IMR-90 (cell line): ENCODE data around the gene EDA. TPM values are rescaled to one million over a fixed set of nuclear protein-coding genes. Genes with fewer than 3 reads are reported as not detected.

Source experiments
- ATAC-seq: fragments of 200-7000 bp; cut with Tn5 transposase; 2 replicates; pipeline ENCODE4 v1.9.1; 2020; ENCODE audit warnings: low read depth, mild to moderate bottlenecking, moderate library complexity
- BruUV-seq: library from RNA; stranded (reverse); fragments of 400-500 nt; replicated peaks from 2 replicates; lab custom pipeline; 2021; lab: Mats Ljungman, UMichigan
- CTCF ChIA-PET: fragments of 300-600 bp; formaldehyde crosslinking; extraction: SDS; loops from one replicate; lab custom pipeline; 2021; ENCODE audit warnings: antibody characterized with exemption; lab: Yijun Ruan, JAX
- POLR2A ChIA-PET: fragments of 300-600 bp; sonication (Branson Sonifier 250); formaldehyde crosslinking; loops from one replicate; lab custom pipeline; 2022; ENCODE audit warnings: antibody characterized with exemption; ENCODE audit not compliant: unreplicated experiment; lab: Charles Lee
- DNase-seq: peaks from one replicate; pipeline ENCODE4 v3.0.0; 2013
- H2AFZ ChIP-seq: replicated peaks from 2 replicates; pipeline ENCODE3; 2013; ENCODE audit warnings: low read length, mild to moderate bottlenecking; ENCODE audit not compliant: poor library complexity
- H2AK5ac ChIP-seq: 2 replicates; pipeline ENCODE4 v1.6.1; 2013; ENCODE audit warnings: low read depth, low read length, inconsistent platforms
- H2AK9ac ChIP-seq: replicated peaks from 2 replicates; pipeline ENCODE3; 2013; ENCODE audit warnings: mild to moderate bottlenecking, low read depth, low read length, moderate library complexity; ENCODE audit not compliant: poor library complexity
- H2BK120ac ChIP-seq: 2 replicates; pipeline ENCODE4 v1.6.1; 2013; ENCODE audit warnings: low read depth, low read length, inconsistent platforms
- H2BK15ac ChIP-seq: 3 replicates; pipeline ENCODE4 v1.6.1; 2013; ENCODE audit warnings: low read depth, low read length, inconsistent platforms
- H2BK20ac ChIP-seq: 2 replicates; pipeline ENCODE4 v1.6.1; 2013; ENCODE audit warnings: low read depth, mild to moderate bottlenecking, inconsistent platforms, low read length, moderate library complexity
- H2BK5ac ChIP-seq: 2 replicates; pipeline ENCODE4 v1.6.1; 2013; ENCODE audit warnings: mild to moderate bottlenecking, low read depth, low read length, inconsistent platforms; ENCODE audit not compliant: poor library complexity, severe bottlenecking
- H3K14ac ChIP-seq: replicated peaks from 2 replicates; pipeline ENCODE4 v1.6.1; 2013; ENCODE audit warnings: low read depth, low read length, inconsistent platforms
- H3K18ac ChIP-seq: 2 replicates; pipeline ENCODE4 v1.6.1; 2013; ENCODE audit warnings: low read depth, low read length, control low read depth
- H3K23ac ChIP-seq: 2 replicates; pipeline ENCODE4 v1.6.1; 2013; ENCODE audit warnings: low read depth, low read length, inconsistent platforms
- H3K27ac ChIP-seq: 2 replicates; pipeline ENCODE4 v1.5.1; 2013; ENCODE audit warnings: mild to moderate bottlenecking, control low read depth, low read length; ENCODE audit not compliant: insufficient read depth
- H3K27me3 ChIP-seq: 2 replicates; pipeline ENCODE4 v1.6.1; 2013; ENCODE audit warnings: low read length; ENCODE audit not compliant: control insufficient read depth, insufficient read depth
- H3K36me3 ChIP-seq: 2 replicates; pipeline ENCODE4 v1.6.1; 2013; ENCODE audit warnings: low read length, mixed read lengths; ENCODE audit not compliant: control insufficient read depth, insufficient read depth
- H3K4ac ChIP-seq: 2 replicates; pipeline ENCODE4 v1.6.1; 2013; ENCODE audit warnings: low read depth, low read length, inconsistent platforms
- H3K4me1 ChIP-seq: 2 replicates; pipeline ENCODE4 v1.6.1; 2013; ENCODE audit warnings: low read length, mixed read lengths; ENCODE audit not compliant: control insufficient read depth, insufficient read depth
- H3K4me2 ChIP-seq: 2 replicates; pipeline ENCODE4 v1.6.1; 2013; ENCODE audit warnings: low read depth, mild to moderate bottlenecking, control low read depth, low read length, moderate library complexity
- H3K4me3 ChIP-seq: 2 replicates; pipeline ENCODE4 v1.5.1; 2013; ENCODE audit warnings: low read depth, mild to moderate bottlenecking, control low read depth, low read length, moderate library complexity; ENCODE audit not compliant: insufficient read depth
- H3K56ac ChIP-seq: 2 replicates; pipeline ENCODE4 v1.6.1; 2013; ENCODE audit warnings: low read length, inconsistent platforms; ENCODE audit not compliant: insufficient read depth; ENCODE audit errors: extremely low read depth
- H3K79me1 ChIP-seq, 2 experiments: 2 replicates each; pipeline ENCODE4 v1.6.1; 2013; ENCODE audit warnings: low read length in 2 of 2, inconsistent platforms in 1 of 2, low read depth in 1 of 2
- H3K9ac ChIP-seq: 2 replicates; pipeline ENCODE4 v1.6.1; 2013; ENCODE audit warnings: low read depth, low read length, control low read depth
- H3K9me1 ChIP-seq: 2 replicates; pipeline ENCODE4 v1.6.1; 2013; ENCODE audit warnings: low read length, inconsistent platforms; ENCODE audit not compliant: insufficient read depth
- H3K9me3 ChIP-seq: 2 replicates; pipeline ENCODE4 v1.6.1; 2013; ENCODE audit warnings: low read length; ENCODE audit not compliant: control insufficient read depth, insufficient read depth
- H4K20me1 ChIP-seq: 2 replicates; pipeline ENCODE4 v1.6.1; 2013; ENCODE audit warnings: low read length, inconsistent platforms; ENCODE audit not compliant: insufficient read depth
- H4K5ac ChIP-seq: 2 replicates; pipeline ENCODE4 v1.6.1; 2013; ENCODE audit warnings: mild to moderate bottlenecking, low read depth, low read length, control low read depth
- H4K8ac ChIP-seq, 2 experiments: 2 replicates each; pipeline ENCODE4 v1.6.1; 2013; ENCODE audit warnings: low read depth in 2 of 2, low read length in 2 of 2, control low read depth in 1 of 2, inconsistent platforms in 1 of 2
- H4K91ac ChIP-seq: 2 replicates; pipeline ENCODE4 v1.6.1; 2013; ENCODE audit warnings: low read depth, low read length, inconsistent platforms; ENCODE audit not compliant: insufficient read depth
- CEBPB ChIP-seq: IDR thresholded peaks from 2 replicates; pipeline ENCODE4 v1.6.1; 2012; ENCODE audit warnings: low read depth, low read length, improper control_type of control experiment
- CHD1 ChIP-seq: IDR thresholded peaks from 2 replicates; pipeline ENCODE4 v1.6.1; 2012; ENCODE audit warnings: low read depth, low read length, improper control_type of control experiment
- ELK1 ChIP-seq: fragments of 150-350 bp; IDR thresholded peaks from 2 replicates; pipeline ENCODE4 v1.6.1; 2016; ENCODE audit warnings: low read depth, mild to moderate bottlenecking, low read length, moderate library complexity, borderline replicate concordance
- FOS ChIP-seq: fragments of 150-350 bp; IDR thresholded peaks from 2 replicates; pipeline ENCODE4 v1.6.1; 2016; ENCODE audit warnings: low read depth, low read length
- RAD21 ChIP-seq: IDR thresholded peaks from 2 replicates; pipeline ENCODE4 v1.6.1; 2012; ENCODE audit warnings: low read length, improper control_type of control experiment
- RCOR1 ChIP-seq: IDR thresholded peaks from 2 replicates; pipeline ENCODE4 v1.6.1; 2012; ENCODE audit warnings: mild to moderate bottlenecking, low read length, improper control_type of control experiment; ENCODE audit not compliant: insufficient replicate concordance
- USF2 ChIP-seq: fragments of 150-350 bp; IDR thresholded peaks from 2 replicates; pipeline ENCODE4 v1.6.1; 2017; ENCODE audit warnings: mild to moderate bottlenecking, antibody characterized with exemption, low read length, low read depth
- WGBS, 2 experiments: methylation state at CpG; one replicate each; pipeline versions ENCODE4 v1.1.5 to v1.1.7; 2013; ENCODE audit warnings: missing lambda C conversion rate in 2 of 2; ENCODE audit not compliant: insufficient read length in 1 of 2; ENCODE audit errors: extremely low coverage in 2 of 2; 5-methylcytosine and 5-hydroxymethylcytosine counted together
- dilution Hi-C: fragments of 300-500 bp; cut with HindIII; formaldehyde crosslinking; loops from one replicate; pipeline ENCODE4 v1.14.3; 2018; ENCODE audit warnings: low sequenced_read_pairs; ENCODE audit not compliant: unreplicated experiment
- in situ Hi-C: fragments of 300-500 bp; cut with MboI; formaldehyde crosslinking; loops from 3 replicates; pipeline ENCODE4 v1.14.3; 2019; ENCODE audit warnings: low sequenced_read_pairs, inconsistent platforms, mixed read lengths
- intact Hi-C: fragments of 100-400 bp; cut with micrococcal nuclease; formaldehyde crosslinking; loops from 2 replicates; pipeline ENCODE4 v1.10.0; 2022
- polyA plus RNA-seq, 3 experiments: library from polyadenylated mRNA; depleted of rRNA; stranded (reverse); fragments of >200 nt; gene quantifications; 2 replicates each; pipeline ENCODE4 v1.2.3, GENCODE V29; 2012; ENCODE audit warnings: low replicate concordance in 1 of 3
- total RNA-seq: library from RNA; depleted of rRNA; stranded (reverse); fragments of >200 nt; gene quantifications from 2 replicates; pipeline ENCODE4 v1.2.3, GENCODE V29; 2012

Gene EDA
- total and polyA plus RNA-seq, 2 of the 4 experiments (the other 2 are of a cell fraction) = under 0.01 TPM; not detected in 1

GRCh38 chrX:69664693-69665092 is 48.8 kb downstream of the EDA start:
- dilution Hi-C loops (no loop called here), intact Hi-C loops (no loop called here), in situ Hi-C loops (no loop called here)
- H4K5ac ChIP-seq = no peak overlapping the region
- no peak overlapping the region for H3K27ac ChIP-seq
- BruUV-seq = no TSS peak
- H4K91ac ChIP-seq = no peak overlapping the region
- H3K14ac ChIP-seq = no peak overlapping the region
- H3K4ac ChIP-seq = no peak overlapping the region
- H3K4me1 ChIP-seq = no peaks in the 10 kb centered on the region
- no peak overlapping the region for H2BK5ac ChIP-seq
- H3K23ac ChIP-seq = no peak overlapping the region
- WGBS, 2 experiments = no CpG with 5 or more reads among the region's 1 CpG
- no peak overlapping the region for H4K8ac ChIP-seq
- H3K9me1 ChIP-seq = no peaks in the 10 kb centered on the region
- H3K4me2 ChIP-seq = no peak overlapping the region
- TF ChIP-seq RCOR1 (no peak), FOS (no peak), CEBPB (no peak), USF2 (no peak), ELK1 (no peak), CHD1 (no peak), RAD21 (no peak)
- no peaks in the 10 kb centered on the region for H4K20me1 ChIP-seq
- no peak overlapping the region for H3K9ac ChIP-seq
- no peaks in the 10 kb centered on the region for H3K9me3 ChIP-seq
- no peak for ATAC-seq
- H2AK5ac ChIP-seq = no peak overlapping the region
- POLR2A ChIA-PET = no interaction called here
- no peak for DNase-seq
- H3K4me3 ChIP-seq = no peak overlapping the region
- CTCF ChIA-PET = no interaction called here
- H3K79me1 ChIP-seq = no peaks in the 10 kb centered on the region
- no peak overlapping the region for H3K56ac ChIP-seq
- no peak overlapping the region for H3K18ac ChIP-seq
- H2BK20ac ChIP-seq = no peak overlapping the region
- no peak overlapping the region for H2AK9ac ChIP-seq
- H2BK120ac ChIP-seq = no peak overlapping the region
- H3K27me3 ChIP-seq = no peaks in the 10 kb centered on the region
- no peak overlapping the region for H2BK15ac ChIP-seq
- H3K36me3 ChIP-seq = no peaks in the 10 kb centered on the region
- no peak overlapping the region for H2AFZ ChIP-seq
